Endometrial microvascular endothelial cells (primary cell): ENCODE data around the gene GRWD1. TPM values are rescaled to one million over a fixed set of nuclear protein-coding genes. Genes with fewer than 3 reads are reported as not detected.
"Not testable (repeated sequence)": the region's sequence is repeated elsewhere in the genome, so short reads cannot be mapped to it uniquely, and the experiment has no call there.

ENCODE experiments used
- in situ Hi-C: cut with HindIII; loops from 2 replicates; pipeline ENCODE4 v1.10.0; 2017; ENCODE audit warnings: low sequenced_read_pairs, low pct_unique_long_range_greater_than_20kb; ENCODE audit errors: inconsistent ontology term
- total RNA-seq: library from RNA; depleted of rRNA; stranded (reverse); fragments of >200 nt; gene quantifications from one replicate; pipeline ENCODE4 v1.2.3, GENCODE V29; 2015; ENCODE audit errors: inconsistent ontology term

Gene GRWD1
- total RNA-seq, 1 donor from 2014 or later, result 84.6 TPM

DNA sequence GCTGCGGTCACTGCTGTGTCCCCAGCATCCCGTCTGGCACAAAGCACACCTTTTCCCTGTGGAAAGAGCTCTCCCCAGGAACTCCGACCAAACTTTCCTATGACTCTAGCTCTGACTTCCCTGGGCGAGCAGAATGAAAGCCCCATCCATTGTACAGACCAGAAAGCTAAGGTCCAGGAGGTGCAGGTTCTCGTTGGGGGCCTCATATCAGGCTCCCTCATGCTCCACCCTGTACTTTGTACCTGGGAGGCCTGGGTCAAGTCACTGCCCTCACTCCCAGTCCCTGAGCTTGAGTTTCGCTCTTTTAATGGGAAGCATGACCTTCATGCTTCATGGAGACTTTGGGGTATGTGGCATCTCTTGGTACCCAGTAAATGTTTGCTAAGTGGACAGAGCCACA lies 41.8 kb downstream of the GRWD1 start:
- in situ Hi-C loops, result no loop called here

DNA sequence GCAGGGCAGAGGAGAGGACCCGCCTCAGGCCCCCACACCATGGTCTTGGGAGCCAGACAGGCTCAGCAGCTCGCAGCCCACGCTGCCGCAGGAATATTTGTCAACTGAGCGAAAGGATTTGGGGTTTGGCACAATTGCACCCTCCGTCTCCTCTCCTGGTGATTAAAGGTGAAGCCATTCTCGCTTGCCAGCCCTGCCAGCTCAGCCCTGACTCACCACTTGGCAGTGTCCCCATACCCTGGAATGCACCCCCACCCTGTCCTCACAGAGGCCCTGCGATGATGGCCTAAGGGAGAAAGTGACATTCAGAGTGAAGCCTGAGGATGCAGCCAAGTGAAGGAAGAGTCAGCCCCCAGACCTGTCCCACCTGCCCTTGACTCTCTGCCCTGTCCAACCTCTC lies 42.2 kb downstream of the GRWD1 start:
- in situ Hi-C loops, result no loop called here

GRCh38 chr19:48488478-48488877 lies 42.7 kb downstream of the GRWD1 start:
- in situ Hi-C loops, result not testable (repeated sequence)

DNA sequence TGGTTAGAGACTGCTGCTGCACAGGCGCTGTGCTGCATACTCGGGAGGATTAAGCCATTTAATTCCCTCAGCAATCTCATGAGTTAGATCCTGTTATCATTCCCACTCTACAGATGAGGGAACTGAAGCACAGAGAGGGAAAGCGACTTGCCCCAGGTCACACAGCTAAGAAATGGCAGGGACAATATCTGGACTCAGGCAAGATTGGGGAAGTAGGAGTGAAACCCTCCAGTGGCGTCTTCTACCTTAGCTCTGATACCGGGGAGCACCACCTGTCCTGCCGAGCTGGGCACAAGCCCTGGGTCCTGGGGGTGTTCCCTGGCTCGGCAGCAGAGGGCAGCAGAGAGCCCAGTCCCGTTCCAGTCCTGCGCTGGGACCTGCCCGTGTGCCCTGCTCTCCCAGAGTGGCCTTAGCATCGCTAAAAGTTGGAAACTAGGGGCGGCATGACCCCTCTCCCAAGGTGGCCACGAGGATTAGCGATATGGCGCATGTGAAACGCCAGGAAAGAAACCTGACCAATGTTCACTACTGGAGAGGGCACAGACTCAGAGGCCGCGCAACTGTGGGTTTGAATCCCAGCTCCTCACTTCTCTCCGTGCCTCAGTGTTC lies 43.9 kb downstream of the GRWD1 start:
- in situ Hi-C loops, result no loop called here

- in situ Hi-C loops, result no loop called here
Observed at GRCh38 chr19:48490981-48491792, 45.4 kb downstream of the GRWD1 start.

DNA sequence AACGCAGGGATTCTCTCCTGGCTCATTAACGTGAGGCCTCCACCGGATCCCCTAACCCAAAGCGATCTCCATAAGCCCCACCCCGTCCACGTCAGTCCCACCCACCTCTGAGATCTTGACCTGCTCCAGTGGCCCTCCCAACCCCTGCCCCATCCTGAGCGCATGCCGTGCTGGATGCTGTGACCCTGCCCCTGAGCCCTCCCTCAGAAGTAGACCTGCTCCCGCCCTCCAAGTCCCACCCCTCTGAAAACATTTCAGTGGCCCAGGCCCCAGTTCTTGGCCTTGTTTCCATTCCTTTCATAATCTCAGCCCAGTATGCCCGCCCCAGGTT lies 46.0 kb downstream of the GRWD1 start:
- in situ Hi-C loops, result no loop called here

DNA sequence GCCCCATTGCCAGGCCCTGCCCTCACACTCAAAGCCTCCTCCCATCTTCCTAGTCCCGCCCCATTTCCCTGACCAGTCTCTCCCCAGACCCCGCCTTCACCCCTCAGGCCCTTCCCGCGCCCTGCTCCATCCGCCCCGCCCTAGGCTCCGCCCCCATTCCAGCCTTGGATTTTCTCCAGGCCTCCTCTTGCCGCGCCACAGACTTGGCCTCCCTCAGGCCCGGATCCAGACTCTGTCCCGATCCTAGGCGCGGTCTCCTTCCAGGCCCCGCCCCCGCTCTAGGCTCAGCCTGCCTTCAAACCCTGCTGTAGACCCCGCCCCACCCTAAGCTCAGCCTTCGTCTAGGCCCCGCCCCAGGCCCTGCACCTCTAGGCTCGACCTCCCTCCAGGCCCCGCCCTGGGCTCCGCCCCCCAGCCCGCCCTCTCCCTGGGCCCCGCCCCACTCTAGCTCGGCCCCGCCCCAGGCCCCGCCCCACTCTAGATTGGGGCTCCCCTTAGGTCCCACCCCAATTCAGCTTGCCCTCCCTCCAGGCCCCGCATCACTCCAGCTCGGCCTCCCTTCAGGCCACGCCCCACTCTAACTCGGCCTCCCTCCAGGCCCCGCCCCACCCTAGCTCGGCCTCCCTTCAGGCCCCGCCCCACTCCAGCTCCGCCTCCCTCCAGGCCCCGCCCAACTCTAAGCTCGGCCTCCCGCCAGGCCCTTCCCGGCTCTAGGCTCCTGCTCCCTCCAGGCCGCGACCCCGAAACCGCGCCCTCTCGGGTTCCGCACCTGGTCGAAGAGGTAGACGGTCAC lies 47.3 kb downstream of the GRWD1 start:
- in situ Hi-C loops, result no loop called here

- in situ Hi-C loops, result no loop called here
Observed at GRCh38 chr19:48493718-48494401, 48.1 kb downstream of the GRWD1 start.

DNA sequence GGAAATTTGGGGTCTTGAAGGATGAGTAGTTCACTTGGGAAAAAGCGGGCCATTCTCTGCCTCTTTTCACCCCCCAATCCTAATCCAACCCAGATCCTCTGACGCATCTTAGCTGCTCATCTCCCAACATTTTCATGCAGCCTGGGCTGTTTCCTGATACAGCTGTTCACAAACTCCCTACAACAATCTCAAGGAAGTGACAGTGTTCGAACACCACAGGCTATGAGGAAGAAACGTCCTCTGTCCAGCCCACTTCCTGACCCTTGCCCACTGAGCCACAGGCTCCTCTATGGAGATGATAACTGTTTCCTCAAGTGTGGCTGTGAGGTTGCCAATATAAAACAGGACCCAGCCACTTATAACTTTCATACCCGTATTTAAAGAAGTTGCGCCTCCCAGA lies 49.6 kb downstream of the GRWD1 start:
- in situ Hi-C loops, result no loop called here

DNA sequence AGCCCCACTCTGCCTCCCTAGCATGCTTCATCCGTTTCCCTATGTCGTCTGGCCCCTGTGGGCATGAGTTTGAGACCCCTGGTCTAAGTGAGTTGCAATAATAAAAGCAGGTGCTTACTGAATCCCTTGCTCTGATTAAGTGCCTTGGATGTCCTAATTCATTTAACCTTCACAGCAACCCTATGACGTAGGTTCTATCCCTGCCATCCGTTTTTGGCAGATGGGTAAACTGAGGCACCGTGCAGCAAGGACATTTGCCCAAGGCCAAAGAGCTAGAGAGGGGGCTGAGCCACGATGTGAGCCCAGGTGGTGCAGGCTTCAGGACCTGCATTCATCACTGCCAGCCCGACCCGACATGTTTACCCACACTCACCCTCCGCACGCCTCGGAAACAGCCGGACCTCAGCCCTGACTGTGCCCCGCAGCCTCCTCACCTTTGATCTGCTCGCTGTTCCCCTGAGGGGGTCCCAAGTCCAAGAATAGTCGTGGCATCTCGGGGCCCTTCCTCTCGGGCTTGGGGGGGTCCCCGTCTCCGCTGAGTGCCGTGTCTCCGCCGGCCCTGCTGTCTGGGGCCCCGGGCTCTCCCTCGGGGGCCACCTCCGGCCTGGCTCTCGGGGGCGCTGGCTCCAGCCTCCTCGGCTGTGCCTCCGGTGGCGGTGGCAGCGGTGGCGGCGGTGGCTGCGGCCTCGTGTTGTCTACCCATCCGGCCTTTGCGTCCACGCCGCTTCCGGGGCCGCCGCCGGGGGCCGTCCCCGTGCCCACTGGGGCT lies 51.4 kb downstream of the GRWD1 start:
- in situ Hi-C loops, result no loop called here

DNA sequence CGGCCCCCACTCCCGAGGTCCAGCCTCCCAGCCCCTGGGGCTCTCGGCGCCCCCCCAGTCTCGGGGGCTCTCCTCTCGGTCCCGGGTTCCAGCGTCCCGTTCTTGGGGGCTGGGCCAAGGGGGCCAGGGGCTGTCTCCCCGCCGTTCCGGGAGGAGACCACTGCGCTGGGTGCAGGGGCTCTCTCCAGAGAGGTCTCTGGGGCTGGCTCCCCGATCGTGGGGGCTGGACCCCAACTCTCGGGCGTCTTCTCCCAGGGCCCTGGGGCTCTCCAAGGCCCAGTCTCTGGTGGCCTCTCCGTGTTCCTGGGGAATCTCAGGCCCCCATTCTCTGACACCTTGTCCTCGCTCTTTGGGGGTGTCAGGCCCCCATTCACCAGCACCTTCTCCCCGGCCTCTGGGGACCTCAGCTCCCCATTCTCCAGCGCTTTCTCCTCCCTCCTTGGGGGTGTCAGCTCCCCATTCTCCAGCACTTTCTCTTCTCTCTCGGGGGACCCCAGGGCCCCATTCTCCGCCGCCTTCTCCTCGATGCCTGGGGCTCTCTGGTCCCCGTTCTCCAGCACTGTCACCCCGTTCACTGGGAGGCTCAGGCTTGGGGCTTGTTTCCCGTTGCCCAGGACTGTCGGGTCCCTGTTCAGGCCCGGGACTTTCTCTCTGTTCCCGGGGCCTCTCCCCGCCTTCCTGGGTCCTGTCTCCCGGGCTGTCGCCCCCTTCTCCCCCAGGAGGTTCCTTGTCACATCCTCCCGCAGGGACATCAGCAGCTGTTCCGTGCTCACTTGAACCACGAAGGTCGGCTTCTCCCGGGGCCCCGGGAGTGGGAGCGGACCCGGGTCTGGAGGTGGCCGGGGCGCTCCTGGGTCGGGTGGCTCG lies 52.2 kb downstream of the GRWD1 start:
- in situ Hi-C loops, result no loop called here

GRCh38 chr19:48498595-48499311 lies 53.0 kb downstream of the GRWD1 start:
- in situ Hi-C loops, result no loop called here

GRCh38 chr19:48499316-48500090 lies 53.7 kb downstream of the GRWD1 start:
- in situ Hi-C loops, result no loop called here

DNA sequence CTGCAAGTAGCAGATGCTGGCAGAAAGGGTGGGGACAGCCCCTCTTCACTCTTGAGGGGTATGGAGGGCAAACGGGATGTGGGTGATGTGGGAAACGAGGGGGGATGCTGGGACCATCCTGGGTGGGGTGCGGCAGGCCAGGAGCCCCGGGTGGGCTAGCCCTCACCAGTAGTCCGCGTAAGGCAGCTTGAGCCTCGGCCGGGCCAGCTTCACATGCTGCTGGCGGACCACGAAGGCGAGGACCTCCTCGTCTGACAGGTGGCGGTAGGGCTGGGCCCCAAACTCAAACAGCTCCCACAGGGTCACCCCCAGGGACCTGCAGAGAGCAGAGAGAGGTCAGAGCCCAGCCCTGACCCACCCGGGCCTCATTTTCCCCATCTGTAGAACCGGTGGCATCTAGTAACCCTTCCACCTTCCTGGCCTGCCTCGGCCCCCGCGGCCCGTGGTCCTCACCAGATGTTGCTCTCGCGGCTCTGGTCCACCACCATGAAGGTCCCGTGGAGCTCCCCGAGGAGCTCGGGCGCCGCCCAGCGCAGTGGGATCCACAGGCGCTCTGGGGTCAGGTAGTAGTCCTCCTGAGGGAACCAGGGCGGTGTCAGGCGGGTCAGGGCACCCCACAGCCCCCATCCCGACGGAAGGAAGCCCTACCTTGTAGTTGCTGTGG lies 55.2 kb downstream of the GRWD1 start:
- in situ Hi-C loops, result no loop called here

DNA sequence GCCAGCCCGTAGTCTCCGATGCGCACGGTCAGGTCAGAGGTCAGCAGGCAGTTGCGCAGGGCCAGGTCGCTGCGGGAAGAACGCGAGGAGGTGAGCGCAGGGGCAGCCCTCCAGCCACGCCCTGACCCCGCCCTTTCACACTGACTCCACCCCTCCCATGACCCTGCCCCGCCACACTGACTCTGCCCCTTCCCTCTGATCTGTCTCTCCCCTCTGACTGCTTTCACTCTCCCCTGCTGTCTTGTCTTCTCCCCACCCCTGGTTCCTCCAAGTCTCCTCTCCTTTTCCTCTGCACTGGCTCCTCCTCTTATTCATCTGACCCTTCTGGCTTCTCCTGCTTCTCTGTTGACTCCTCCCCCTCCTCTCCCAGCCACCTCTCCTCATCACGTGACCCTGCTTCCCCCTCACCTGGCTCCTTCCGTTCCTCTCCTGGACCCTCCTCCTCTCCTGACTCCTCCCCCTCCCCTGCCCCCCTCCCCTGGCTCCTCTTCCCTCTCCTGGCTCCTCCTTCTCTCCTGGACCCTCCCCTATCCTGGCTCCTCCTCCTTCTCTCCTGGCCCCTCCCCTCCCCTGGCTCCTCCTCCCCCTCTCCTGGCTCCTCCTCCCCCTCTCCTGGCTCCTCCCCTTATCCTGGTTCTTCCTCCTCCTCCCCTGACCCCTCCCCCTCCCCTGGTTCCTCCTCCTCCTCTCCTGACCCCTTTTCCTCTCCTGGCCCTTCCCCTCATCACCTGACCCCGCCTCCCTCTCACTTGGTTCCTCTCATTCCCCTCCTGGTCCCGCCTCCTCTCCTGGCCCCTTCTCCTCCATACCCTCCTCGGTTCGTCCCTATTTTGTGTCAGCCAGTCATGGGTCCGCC lies 55.9 kb downstream of the GRWD1 start:
- in situ Hi-C loops, result no loop called here
